Erythroblast (primary cell): ENCODE data around the gene SH3BGRL2.

ENCODE experiments used
- GATA1 ChIP-seq: IDR thresholded peaks from 2 replicates; pipeline ENCODE4 v1.6.1; 2011; ENCODE audit warnings: low read depth, mild to moderate bottlenecking, control low read depth, low read length, moderate library complexity
- POLR2A ChIP-seq: IDR thresholded peaks from 2 replicates; pipeline ENCODE4 v1.6.1; 2011; ENCODE audit warnings: mild to moderate bottlenecking, low read length

- TF ChIP-seq POLR2A, result no peak
- TF ChIP-seq GATA1, result no peak
These were observed 103.2 kb downstream of the SH3BGRL2 start for GRCh38 chr6:79734374-79734773.
